ENCODE data around the gene CATSPERD.
"Not testable (repeated sequence)": the region's sequence is repeated elsewhere in the genome, so short reads cannot be mapped to it uniquely, and the experiment has no call there.

CATSPERD gene

DNA sequence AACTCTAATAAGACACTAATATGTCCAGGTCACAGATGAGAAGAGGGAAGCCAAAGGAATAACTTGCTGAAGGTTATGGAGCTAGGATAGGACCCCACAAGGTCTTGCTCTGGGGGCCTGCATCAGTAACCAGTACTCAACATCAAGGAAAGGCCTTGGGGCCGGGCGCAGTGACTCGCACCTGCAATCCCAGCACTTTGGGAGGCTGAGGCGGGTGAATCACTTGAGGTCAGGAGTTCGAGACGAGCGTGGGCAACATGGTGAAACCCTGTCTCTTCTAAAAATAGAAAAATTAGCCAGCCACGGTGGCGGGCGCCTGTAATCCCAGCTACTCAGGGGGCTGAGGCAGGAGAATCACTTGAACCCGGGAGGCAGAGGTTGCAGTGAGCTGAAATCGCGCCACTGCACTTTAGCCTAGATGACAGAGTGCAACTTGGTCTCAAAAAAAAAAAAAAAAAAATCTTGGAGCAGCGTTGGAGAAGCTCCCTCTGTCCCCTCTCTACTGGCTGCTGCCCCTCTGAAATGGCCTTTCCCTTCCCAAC lies 2.3 kb upstream of the CATSPERD start:
- peaks cover 9% of the 10 kb centered on the region; the same call in 1 of the 2 replicates for H3K4me1 ChIP-seq (ENCODE audit: control insufficient read depth, insufficient read depth, low read length)
- peak overlapping the region; percentile 82 for H3K4me3 ChIP-seq (ENCODE audit: low read depth, low read length)
- no peak overlapping the region for H3K27ac ChIP-seq (ENCODE audit: low read depth, low read length)
- H3K9me3 ChIP-seq (ENCODE audit: control insufficient read depth, insufficient read depth, low read length), result no peaks in the 10 kb centered on the region
- H3K27me3 ChIP-seq (ENCODE audit: control insufficient read depth, insufficient read depth, low read length), result no peaks in the 10 kb centered on the region
- H3K9ac ChIP-seq (ENCODE audit: low read depth, low read length), result 0 out of 2 replicates have a peak overlapping the region, but pooled peaks have one; percentile 89
- H3K36me3 ChIP-seq (ENCODE audit: control insufficient read depth, insufficient read depth, low read length), result peaks cover 32% of the 10 kb centered on the region

DNA sequence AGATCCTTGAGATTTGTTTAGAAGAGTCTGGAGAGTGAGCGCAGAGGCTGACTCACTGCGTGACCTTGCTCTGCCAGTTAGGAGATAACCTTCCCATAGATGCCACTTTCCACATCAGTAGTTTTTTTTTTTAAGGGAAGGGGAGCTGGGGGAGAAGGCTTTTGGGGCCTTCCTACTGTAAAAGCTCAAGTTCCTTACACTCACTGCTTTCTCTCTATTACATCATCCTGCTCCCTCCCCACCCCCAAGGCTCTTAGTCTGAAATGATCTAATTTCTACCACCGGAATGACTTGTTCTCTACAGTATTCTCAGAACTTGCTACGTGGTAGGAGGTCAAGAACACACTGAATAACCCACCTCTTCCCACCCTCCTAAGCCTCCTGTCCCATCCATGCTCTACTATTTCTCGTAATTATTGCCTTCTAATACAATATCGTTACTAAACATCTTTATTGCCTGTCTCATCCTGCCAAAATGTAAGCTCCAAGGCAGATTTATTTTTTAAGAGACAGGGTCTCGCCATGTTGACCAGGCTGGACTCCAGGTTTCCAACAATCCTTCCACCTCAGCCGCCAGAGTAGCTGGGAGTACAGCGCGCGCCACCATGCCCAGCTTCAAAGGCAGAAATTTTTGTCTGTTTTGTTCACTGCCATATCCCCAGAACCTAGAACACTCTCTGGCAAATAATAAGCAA lies 1.7 kb upstream of the CATSPERD start:
- peaks cover 26% of the 10 kb centered on the region for H3K36me3 ChIP-seq (ENCODE audit: control insufficient read depth, insufficient read depth, low read length)
- no peaks in the 10 kb centered on the region for H3K9me3 ChIP-seq (ENCODE audit: control insufficient read depth, insufficient read depth, low read length)
- no peaks in the 10 kb centered on the region for H3K27me3 ChIP-seq (ENCODE audit: control insufficient read depth, insufficient read depth, low read length)
- peak overlapping the region; percentile 100 for H3K27ac ChIP-seq (ENCODE audit: low read depth, low read length)
- peak overlapping the region; percentile 89 for H3K9ac ChIP-seq (ENCODE audit: low read depth, low read length)
- peak overlapping the region; percentile 82 for H3K4me3 ChIP-seq (ENCODE audit: low read depth, low read length)
- H3K4me1 ChIP-seq (ENCODE audit: control insufficient read depth, insufficient read depth, low read length), result peaks cover 9% of the 10 kb centered on the region; the same call in 1 of the 2 replicates

DNA sequence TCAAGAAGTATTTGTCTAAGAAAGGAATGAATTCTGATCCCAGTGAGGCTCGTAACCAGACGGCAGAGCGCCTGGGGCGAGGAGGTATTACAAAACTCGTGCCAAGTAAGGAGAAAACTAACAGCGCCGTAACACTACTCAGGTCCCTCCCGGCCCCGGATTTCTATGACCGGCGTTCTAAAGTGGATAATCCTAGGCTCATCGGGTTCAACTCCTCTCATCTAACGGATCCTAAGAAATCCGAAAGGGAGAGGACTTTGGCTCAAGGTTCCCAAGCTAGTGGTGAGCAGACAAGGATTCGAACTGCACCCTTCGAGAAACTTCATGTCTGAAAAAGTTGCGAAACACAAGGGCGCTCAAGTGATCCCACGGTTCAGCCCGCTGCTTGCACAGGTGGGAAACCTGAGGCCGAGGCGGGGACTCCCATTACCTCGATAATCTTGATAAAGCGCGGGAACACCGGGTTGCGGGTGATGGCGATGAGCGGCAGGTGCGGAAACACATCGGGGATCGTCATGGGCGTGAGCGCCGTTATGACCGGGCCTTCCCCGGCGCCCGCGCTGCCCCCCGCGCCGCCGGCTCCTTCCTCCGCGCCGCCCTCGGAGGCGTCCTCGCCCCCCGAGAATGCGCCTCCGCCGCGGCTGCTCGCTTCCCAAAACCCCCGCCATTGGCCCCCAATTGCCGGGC lies 1.0 kb upstream of the CATSPERD start:
- H3K4me1 ChIP-seq (ENCODE audit: control insufficient read depth, insufficient read depth, low read length), result peaks cover 9% of the 10 kb centered on the region; the same call in 1 of the 2 replicates
- H3K27me3 ChIP-seq (ENCODE audit: control insufficient read depth, insufficient read depth, low read length), result no peaks in the 10 kb centered on the region
- H3K4me3 ChIP-seq (ENCODE audit: low read depth, low read length), result peak overlapping the region; percentile 82
- peak overlapping the region; percentile 100 for H3K27ac ChIP-seq (ENCODE audit: low read depth, low read length)
- H3K36me3 ChIP-seq (ENCODE audit: control insufficient read depth, insufficient read depth, low read length), result peaks cover 20% of the 10 kb centered on the region
- H3K9ac ChIP-seq (ENCODE audit: low read depth, low read length), result peak overlapping the region; percentile 89
- no peaks in the 10 kb centered on the region for H3K9me3 ChIP-seq (ENCODE audit: control insufficient read depth, insufficient read depth, low read length)

DNA sequence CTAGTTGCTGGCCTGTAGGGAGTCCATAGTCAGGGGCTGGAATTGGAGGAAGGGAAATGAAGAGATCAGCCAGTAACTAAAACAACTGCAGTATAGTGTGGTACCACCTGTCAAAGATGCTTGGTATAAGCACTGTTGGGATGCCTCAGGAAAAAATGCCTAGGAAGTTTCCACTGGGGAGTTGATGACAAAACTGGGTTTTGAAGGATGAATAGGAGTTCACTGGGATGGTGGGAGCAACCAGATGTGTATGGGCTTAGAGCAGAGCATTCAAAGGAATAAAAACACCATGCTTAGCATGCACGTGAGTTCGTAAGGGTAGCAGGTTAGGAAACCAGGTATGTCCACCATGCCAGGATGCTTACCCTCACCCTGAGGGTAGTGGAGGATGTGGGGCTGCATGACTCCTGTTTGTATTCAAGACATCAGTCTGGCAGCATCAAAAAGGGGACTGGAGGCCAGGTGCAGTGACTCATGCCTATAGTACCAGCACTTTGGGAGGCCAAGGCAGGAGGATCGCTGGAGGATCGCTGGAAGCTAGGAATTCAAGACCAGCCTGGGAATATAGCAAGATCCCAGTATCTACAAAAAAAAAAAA lies 7.1 kb downstream of the CATSPERD start:
- Histone ChIP-seq H3K36me3 (ENCODE audit: control insufficient read depth, insufficient read depth, low read length) (no peaks in the 10 kb centered on the region), H3K4me1 (ENCODE audit: control insufficient read depth, insufficient read depth, low read length) (no peaks in the 10 kb centered on the region), H3K27me3 (ENCODE audit: control insufficient read depth, insufficient read depth, low read length) (no peaks in the 10 kb centered on the region), H3K4me3 (ENCODE audit: low read depth, low read length) (no peak overlapping the region), H3K9me3 (ENCODE audit: control insufficient read depth, insufficient read depth, low read length) (no peaks in the 10 kb centered on the region), H3K27ac (ENCODE audit: low read depth, low read length) (no peak overlapping the region), H3K9ac (ENCODE audit: low read depth, low read length) (no peak overlapping the region)

GRCh38 chr19:5733172-5733571 lies 12.7 kb downstream of the CATSPERD start:
- H3K36me3 ChIP-seq (ENCODE audit: control insufficient read depth, insufficient read depth, low read length); H3K4me3 ChIP-seq (ENCODE audit: low read depth, low read length); H3K4me1 ChIP-seq (ENCODE audit: control insufficient read depth, insufficient read depth, low read length); H3K9me3 ChIP-seq (ENCODE audit: control insufficient read depth, insufficient read depth, low read length); H3K27me3 ChIP-seq (ENCODE audit: control insufficient read depth, insufficient read depth, low read length); H3K27ac ChIP-seq (ENCODE audit: low read depth, low read length); H3K9ac ChIP-seq (ENCODE audit: low read depth, low read length): not testable (repeated sequence)

- no peak overlapping the region for H3K4me3 ChIP-seq (ENCODE audit: low read depth, low read length)
- no peak overlapping the region for H3K9ac ChIP-seq (ENCODE audit: low read depth, low read length)
- no peaks in the 10 kb centered on the region for H3K27me3 ChIP-seq (ENCODE audit: control insufficient read depth, insufficient read depth, low read length)
- no peak overlapping the region for H3K27ac ChIP-seq (ENCODE audit: low read depth, low read length)
- no peaks in the 10 kb centered on the region for H3K9me3 ChIP-seq (ENCODE audit: control insufficient read depth, insufficient read depth, low read length)
- H3K36me3 ChIP-seq (ENCODE audit: control insufficient read depth, insufficient read depth, low read length), result no peaks in the 10 kb centered on the region
- H3K4me1 ChIP-seq (ENCODE audit: control insufficient read depth, insufficient read depth, low read length), result no peaks in the 10 kb centered on the region
These were observed 18.0 kb downstream of the CATSPERD start for GRCh38 chr19:5738423-5738822.

DNA sequence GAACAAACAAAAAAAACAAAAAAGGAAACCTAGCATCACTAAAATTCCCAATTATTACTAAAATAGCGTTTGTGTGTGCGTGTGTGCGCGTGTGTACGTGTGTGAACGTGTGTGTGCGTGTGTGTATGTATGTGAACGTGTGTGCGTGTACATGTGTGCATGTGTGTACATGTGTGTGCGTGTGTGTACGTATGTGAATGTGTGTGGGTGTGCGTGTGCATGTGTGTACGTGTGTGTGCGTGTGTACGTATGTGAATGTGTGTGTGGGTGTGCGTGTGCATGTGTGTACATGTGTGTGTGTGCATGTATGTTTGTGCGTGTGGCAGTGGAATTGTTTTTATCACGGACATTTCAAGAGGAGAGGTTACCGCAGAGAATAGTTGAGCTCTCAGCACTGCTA lies 21.6 kb downstream of the CATSPERD start:
- no peak overlapping the region for H3K9ac ChIP-seq (ENCODE audit: low read depth, low read length)
- no peak overlapping the region for H3K4me3 ChIP-seq (ENCODE audit: low read depth, low read length)

GRCh38 chr19:5743630-5744029 lies 23.2 kb downstream of the CATSPERD start:
- no peak overlapping the region for H3K27ac ChIP-seq (ENCODE audit: low read depth, low read length)
- no peaks in the 10 kb centered on the region for H3K9me3 ChIP-seq (ENCODE audit: control insufficient read depth, insufficient read depth, low read length)
- H3K27me3 ChIP-seq (ENCODE audit: control insufficient read depth, insufficient read depth, low read length), result no peaks in the 10 kb centered on the region
- H3K4me1 ChIP-seq (ENCODE audit: control insufficient read depth, insufficient read depth, low read length), result no peaks in the 10 kb centered on the region
- H3K4me3 ChIP-seq (ENCODE audit: low read depth, low read length), result no peak overlapping the region
- H3K9ac ChIP-seq (ENCODE audit: low read depth, low read length), result no peak overlapping the region
- H3K36me3 ChIP-seq (ENCODE audit: control insufficient read depth, insufficient read depth, low read length), result no peaks in the 10 kb centered on the region

More for the DNA sequence above, 21.6 kb downstream of the CATSPERD start:
- Histone ChIP-seq H3K36me3 (ENCODE audit: control insufficient read depth, insufficient read depth, low read length) (no peaks in the 10 kb centered on the region), H3K27me3 (ENCODE audit: control insufficient read depth, insufficient read depth, low read length) (no peaks in the 10 kb centered on the region), H3K27ac (ENCODE audit: low read depth, low read length) (no peak overlapping the region), H3K9me3 (ENCODE audit: control insufficient read depth, insufficient read depth, low read length) (no peaks in the 10 kb centered on the region), H3K4me1 (ENCODE audit: control insufficient read depth, insufficient read depth, low read length) (no peaks in the 10 kb centered on the region)

- H3K9ac ChIP-seq (ENCODE audit: low read depth, low read length); H3K27ac ChIP-seq (ENCODE audit: low read depth, low read length); H3K4me3 ChIP-seq (ENCODE audit: low read depth, low read length); H3K4me1 ChIP-seq (ENCODE audit: control insufficient read depth, insufficient read depth, low read length); H3K9me3 ChIP-seq (ENCODE audit: control insufficient read depth, insufficient read depth, low read length); H3K27me3 ChIP-seq (ENCODE audit: control insufficient read depth, insufficient read depth, low read length); H3K36me3 ChIP-seq (ENCODE audit: control insufficient read depth, insufficient read depth, low read length): not testable (repeated sequence)
These were observed 24.6 kb downstream of the CATSPERD start for GRCh38 chr19:5744999-5745398.

DNA sequence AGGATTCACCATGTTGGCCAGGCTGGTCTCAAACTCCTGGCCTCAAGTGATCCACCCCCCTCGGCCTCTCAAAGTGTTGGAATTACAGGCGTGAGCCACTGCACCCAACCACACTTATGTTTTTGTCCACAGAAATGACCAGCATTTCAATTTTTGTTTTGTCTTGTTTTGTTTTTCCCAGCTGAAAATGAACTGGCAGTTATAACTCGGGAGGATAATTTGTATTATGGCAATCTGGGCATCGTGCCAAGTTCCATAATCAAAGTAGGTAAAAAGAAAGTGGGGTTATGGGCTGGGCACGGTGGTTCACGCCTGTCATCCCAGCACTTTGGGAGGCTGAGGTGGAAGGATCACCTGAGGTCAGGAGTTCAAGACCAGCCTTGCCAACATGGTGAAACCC lies 28.5 kb downstream of the CATSPERD start:
- not testable (repeated sequence) for H3K27me3 ChIP-seq (ENCODE audit: control insufficient read depth, insufficient read depth, low read length); H3K9ac ChIP-seq (ENCODE audit: low read depth, low read length); H3K9me3 ChIP-seq (ENCODE audit: control insufficient read depth, insufficient read depth, low read length); H3K4me3 ChIP-seq (ENCODE audit: low read depth, low read length); H3K27ac ChIP-seq (ENCODE audit: low read depth, low read length); H3K36me3 ChIP-seq (ENCODE audit: control insufficient read depth, insufficient read depth, low read length); H3K4me1 ChIP-seq (ENCODE audit: control insufficient read depth, insufficient read depth, low read length)

DNA sequence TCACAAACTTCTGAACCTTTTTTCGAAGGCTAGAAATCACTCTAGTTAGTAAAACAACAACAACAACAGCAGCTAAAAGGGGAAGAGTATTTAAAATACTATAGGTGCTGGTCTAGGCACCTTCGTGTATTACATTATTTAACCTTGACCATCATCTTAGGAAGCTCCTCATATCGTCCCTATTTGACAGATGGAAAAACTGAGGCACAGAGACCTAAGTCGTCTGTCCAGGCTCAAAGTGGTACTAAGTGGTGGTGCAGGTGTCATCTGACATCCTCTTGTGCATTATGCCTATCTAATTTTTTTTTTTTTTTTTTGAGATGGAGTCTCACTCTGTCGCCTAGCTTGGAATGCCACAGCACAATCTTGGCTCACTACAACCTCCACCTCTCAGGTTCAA lies 29.1 kb downstream of the CATSPERD start:
- no peaks in the 10 kb centered on the region for H3K36me3 ChIP-seq (ENCODE audit: control insufficient read depth, insufficient read depth, low read length)
- H3K9me3 ChIP-seq (ENCODE audit: control insufficient read depth, insufficient read depth, low read length), result no peaks in the 10 kb centered on the region
- H3K27ac ChIP-seq (ENCODE audit: low read depth, low read length), result no peak overlapping the region
- H3K9ac ChIP-seq (ENCODE audit: low read depth, low read length), result no peak overlapping the region
- H3K4me1 ChIP-seq (ENCODE audit: control insufficient read depth, insufficient read depth, low read length), result no peaks in the 10 kb centered on the region
- H3K27me3 ChIP-seq (ENCODE audit: control insufficient read depth, insufficient read depth, low read length), result no peaks in the 10 kb centered on the region
- H3K4me3 ChIP-seq (ENCODE audit: low read depth, low read length), result no peak overlapping the region

All from HUES48 (cell line).